ENCODE measurements around the gene AGPAT1. TPM values are rescaled to one million over a fixed set of nuclear protein-coding genes. Genes with fewer than 3 reads are reported as not detected.

The AGPAT1 gene
- polyA plus RNA-seq, 1 of the 3 experiments (the other 2 are of a cell fraction), result 118 TPM

- Histone ChIP-seq H3K27me3 (ENCODE audit: insufficient read depth) (no peaks in the 10 kb centered on the region), H3K79me2 (ENCODE audit: insufficient read depth) (peaks cover 42% of the 10 kb centered on the region), H3K9me3 (no peaks in the 10 kb centered on the region), H3K4me1 (ENCODE audit: control insufficient read depth in 1 of 2, insufficient read depth in 2 of 2, low read depth in 1 of 2, low read length in 1 of 2) (peaks cover 0 to 17% of the 10 kb centered on the region in 2 experiments; a peak in 3 of 4 replicates), H3K9ac (no peak overlapping the region), H3F3A (replicated peaks; ENCODE audit: insufficient read depth) (peaks cover 8% of the 10 kb centered on the region), H3K9me2 (no peaks in the 10 kb centered on the region), H3K27ac (ENCODE audit: low read depth in 2 of 2, low read length in 1 of 2) (no peak overlapping the region), H3K4me3 (ENCODE audit: low read depth in 2 of 2, low read length in 1 of 2) (no peak overlapping the region), H4K20me1 (ENCODE audit: insufficient read depth) (no peaks in the 10 kb centered on the region), H2AFZ (ENCODE audit: low read depth) (no peak overlapping the region), H3K36me3 (replicated peaks in 1 of 2; ENCODE audit: control insufficient read depth in 1 of 2, insufficient read depth in 2 of 2, low read length in 1 of 2) (peaks cover 0 to 33% of the 10 kb centered on the region in 2 experiments), H3K4me2 (no peak overlapping the region)
- 100% methylated on average over 6 of the region's 6 CpGs for whole genome bisulfite sequencing (ENCODE audit: low lambda C conversion rate)
- DNase-seq, result no peak
- TF ChIP-seq MXI1 (IDR thresholded peaks at IDR 0.05; ENCODE audit: low read depth, low read length) (no peak), SIN3A (IDR thresholded peaks at IDR 0.05; ENCODE audit: borderline replicate concordance, low read depth, low read length) (no peak), ZBTB33 (IDR thresholded peaks at IDR 0.05; ENCODE audit: borderline replicate concordance, low read depth) (no peak), MAX (IDR thresholded peaks at IDR 0.05; ENCODE audit: low read depth) (no peak), GABPA (IDR thresholded peaks at IDR 0.05; ENCODE audit: low read depth) (no peak), RFX5 (IDR thresholded peaks at IDR 0.05; ENCODE audit: low read length) (no peak), POLR2AphosphoS5 (IDR thresholded peaks at IDR 0.05; ENCODE audit: low read depth, low read length) (no peak), NFIC (IDR thresholded peaks at IDR 0.05; ENCODE audit: borderline replicate concordance) (no peak), FOXJ3 (CRISPR knock-in tag; IDR thresholded peaks at IDR 0.05) (no peak), GATA2 (CRISPR knock-in tag; IDR thresholded peaks at IDR 0.05) (no peak), EP300 (IDR thresholded peaks at IDR 0.05; ENCODE audit: borderline replicate concordance in 1 of 2, low read depth in 1 of 2, low read length in 1 of 2) (no peak)
- ChIA-PET POLR2A (interaction anchor here (1.9 kb wide), 1 partner anchor 10 kb away, joined by 4 read pairs; no protein-coding TSS in a partner anchor), CTCF (interaction anchor here (1.1 kb wide), 1 partner anchor 17 kb away, joined by 5 read pairs; no protein-coding TSS in a partner anchor)
These were observed 4.7 kb downstream of the AGPAT1 start for GRCh38 chr6:32171234-32171633.

GRCh38 chr6:32170294-32170693, 5.6 kb downstream of the AGPAT1 start:
- Histone ChIP-seq H3K9ac (no peak overlapping the region), H3K79me2 (ENCODE audit: insufficient read depth) (peaks cover 37% of the 10 kb centered on the region), H3K36me3 (replicated peaks in 1 of 2; ENCODE audit: control insufficient read depth in 1 of 2, insufficient read depth in 2 of 2, low read length in 1 of 2) (peaks cover 0 to 36% of the 10 kb centered on the region in 2 experiments), H2AFZ (ENCODE audit: low read depth) (no peak overlapping the region), H3K27me3 (ENCODE audit: insufficient read depth) (no peaks in the 10 kb centered on the region), H3K27ac (ENCODE audit: low read depth in 2 of 2, low read length in 1 of 2) (no peak overlapping the region), H3K9me2 (no peaks in the 10 kb centered on the region), H3K4me3 (ENCODE audit: low read depth in 2 of 2, low read length in 1 of 2) (no peak overlapping the region), H3K9me3 (no peaks in the 10 kb centered on the region), H4K20me1 (ENCODE audit: insufficient read depth) (no peaks in the 10 kb centered on the region), H3F3A (replicated peaks; ENCODE audit: insufficient read depth) (peaks cover 8% of the 10 kb centered on the region), H3K4me1 (ENCODE audit: control insufficient read depth in 1 of 2, insufficient read depth in 2 of 2, low read depth in 1 of 2, low read length in 1 of 2) (peaks cover 0 to 16% of the 10 kb centered on the region in 2 experiments; a peak in 3 of 4 replicates), H3K4me2 (no peak overlapping the region)
- CTCF ChIA-PET, result interaction anchor here (1.6 kb wide), 1 partner anchor 51 kb away, joined by 5 read pairs; no protein-coding TSS in a partner anchor
- WGBS (ENCODE audit: low lambda C conversion rate), result 84% methylated on average over 7 of the region's 11 CpGs
- no peak for DNase-seq
- no peak for TF ChIP-seq REST (IDR thresholded peaks at IDR 0.05; ENCODE audit: low read depth, low read length)
- TF ChIP-seq EP300 (IDR thresholded peaks at IDR 0.05; ENCODE audit: borderline replicate concordance in 1 of 2, low read depth in 1 of 2, low read length in 1 of 2), result no peak
- no peak for TF ChIP-seq ELF1 (IDR thresholded peaks at IDR 0.05)
- no peak for TF ChIP-seq FOSL2 (IDR thresholded peaks at IDR 0.05; ENCODE audit: borderline replicate concordance, low read depth)
- TF ChIP-seq NFIC (IDR thresholded peaks at IDR 0.05; ENCODE audit: borderline replicate concordance), result no peak
- no peak for TF ChIP-seq RFX5 (IDR thresholded peaks at IDR 0.05; ENCODE audit: low read length)
- no peak for TF ChIP-seq CHD2 (IDR thresholded peaks at IDR 0.05; ENCODE audit: low read length, partially characterized antibody)
- no peak for TF ChIP-seq SMC3 (IDR thresholded peaks at IDR 0.05; ENCODE audit: low read depth, low read length)
- POLR2A ChIA-PET, result interaction anchor here (1.0 to 1.9 kb wide), 2 partner anchors 9 to 59 kb away, joined by 3 to 4 read pairs; no protein-coding TSS in a partner anchor

Data from SK-N-SH (cell line).